DMS153 treated with DMSO at 0.1 percent for 48 hours (cell line): Measurements from ENCODE around the gene PYGB.

ENCODE experiments used
- DNase-seq: peaks from one replicate; lab custom pipeline; 2025; ENCODE audit not compliant: unreplicated experiment; lab: John Stamatoyannopoulos, UW

The PYGB gene

DNA sequence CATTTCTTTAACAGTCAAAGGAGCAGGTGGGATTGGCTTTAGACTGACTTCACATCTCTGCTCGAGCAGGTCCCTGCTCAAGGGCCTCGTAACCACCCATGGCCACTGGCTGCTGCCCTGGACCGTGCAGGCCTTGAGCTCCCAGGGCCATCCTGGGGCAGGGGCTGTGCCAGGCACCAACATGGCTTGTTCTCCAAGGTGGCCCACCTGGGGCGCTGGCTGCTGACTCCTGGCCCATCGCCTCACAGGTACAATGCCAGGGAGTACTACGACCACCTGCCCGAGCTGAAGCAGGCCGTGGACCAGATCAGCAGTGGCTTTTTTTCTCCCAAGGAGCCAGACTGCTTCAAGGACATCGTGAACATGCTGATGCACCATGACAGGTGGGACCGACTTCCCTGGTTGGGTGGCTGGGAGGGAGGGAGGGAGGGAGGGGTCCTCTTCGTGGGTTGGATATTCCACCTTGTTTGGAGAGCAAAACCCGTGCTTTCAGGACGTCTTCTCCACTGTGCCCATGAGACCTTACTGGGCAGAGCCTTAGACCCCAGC, 46.1 kb downstream of the PYGB start:
- no peak for DNase-seq

DNA sequence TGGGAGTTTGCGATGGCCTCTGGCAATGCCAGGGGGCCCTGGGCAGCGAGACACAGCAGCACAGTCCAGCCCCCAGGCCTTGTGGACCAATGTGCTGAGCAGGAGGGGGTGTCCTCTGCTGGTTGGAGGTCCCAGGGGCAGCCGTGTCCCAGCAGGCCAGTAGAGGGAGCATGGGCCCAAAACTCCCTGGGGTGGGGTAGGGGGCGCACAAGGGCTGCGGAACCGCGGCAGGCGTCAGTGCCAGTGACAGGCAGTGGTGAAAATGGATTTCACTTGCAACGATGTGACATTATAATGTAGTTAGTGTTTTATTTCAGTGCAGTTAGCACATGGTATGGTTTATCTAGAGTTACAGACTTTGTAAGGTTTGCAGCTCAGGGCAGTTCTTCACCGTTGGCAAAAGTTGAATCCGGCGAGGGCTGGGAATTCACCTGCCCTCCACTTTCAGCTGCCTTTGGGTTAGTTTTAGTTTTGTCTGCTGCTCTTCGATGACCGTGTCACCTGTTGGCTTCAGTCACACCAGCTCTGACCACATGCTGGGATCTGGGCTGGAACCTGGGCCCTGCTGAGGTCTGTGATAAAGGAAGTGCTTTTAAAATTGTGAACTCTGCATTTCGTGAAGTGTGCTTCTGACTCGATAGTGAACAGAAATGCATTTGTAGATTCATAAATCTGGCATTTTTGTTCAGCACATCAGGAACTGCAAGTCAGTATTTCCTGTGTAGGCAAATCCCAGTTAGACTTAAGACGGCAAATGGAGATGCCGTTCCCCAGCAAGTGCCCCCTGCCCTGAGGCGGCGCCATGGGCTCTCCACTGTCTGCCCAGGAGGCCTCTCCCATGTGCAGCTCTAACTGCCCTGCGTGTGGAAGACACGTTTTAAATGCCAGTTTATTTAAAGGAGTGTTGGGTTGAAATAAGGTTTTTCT, 46.8 kb downstream of the PYGB start:
- DNase-seq: no peak

DNA sequence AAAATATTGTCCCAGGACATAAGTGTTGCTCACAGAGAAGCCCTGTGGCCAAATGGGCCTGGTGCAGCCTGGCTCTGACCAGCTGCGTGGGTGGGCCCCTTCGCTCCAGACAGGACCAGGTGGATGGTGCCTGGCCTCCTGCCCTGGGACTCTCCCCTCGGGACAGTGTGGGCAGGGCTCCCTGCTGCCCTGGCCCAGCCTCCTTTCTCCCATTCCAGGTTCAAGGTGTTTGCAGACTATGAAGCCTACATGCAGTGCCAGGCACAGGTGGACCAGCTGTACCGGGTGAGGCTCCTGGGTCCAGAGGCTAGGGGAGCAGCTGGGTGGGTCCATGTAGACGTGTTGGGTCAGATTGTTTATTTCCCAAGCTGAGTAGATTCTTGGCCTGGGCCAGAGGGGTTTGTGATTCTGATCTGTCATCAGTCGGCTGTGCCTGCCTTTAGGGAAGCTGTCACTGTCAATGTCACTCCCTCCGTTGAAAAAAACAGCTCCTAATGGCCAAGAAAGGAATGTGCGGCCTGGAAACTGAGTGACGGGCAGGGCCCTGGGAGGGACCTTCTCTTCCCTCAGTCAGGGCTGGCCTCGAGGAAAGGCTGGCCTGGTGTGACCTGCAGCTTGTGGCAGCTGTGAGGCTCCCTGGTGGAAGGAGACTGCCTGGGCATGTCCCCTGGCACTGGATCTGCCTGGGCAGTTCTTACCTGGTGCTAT, 47.7 kb downstream of the PYGB start:
- no peak for DNase-seq

DNA sequence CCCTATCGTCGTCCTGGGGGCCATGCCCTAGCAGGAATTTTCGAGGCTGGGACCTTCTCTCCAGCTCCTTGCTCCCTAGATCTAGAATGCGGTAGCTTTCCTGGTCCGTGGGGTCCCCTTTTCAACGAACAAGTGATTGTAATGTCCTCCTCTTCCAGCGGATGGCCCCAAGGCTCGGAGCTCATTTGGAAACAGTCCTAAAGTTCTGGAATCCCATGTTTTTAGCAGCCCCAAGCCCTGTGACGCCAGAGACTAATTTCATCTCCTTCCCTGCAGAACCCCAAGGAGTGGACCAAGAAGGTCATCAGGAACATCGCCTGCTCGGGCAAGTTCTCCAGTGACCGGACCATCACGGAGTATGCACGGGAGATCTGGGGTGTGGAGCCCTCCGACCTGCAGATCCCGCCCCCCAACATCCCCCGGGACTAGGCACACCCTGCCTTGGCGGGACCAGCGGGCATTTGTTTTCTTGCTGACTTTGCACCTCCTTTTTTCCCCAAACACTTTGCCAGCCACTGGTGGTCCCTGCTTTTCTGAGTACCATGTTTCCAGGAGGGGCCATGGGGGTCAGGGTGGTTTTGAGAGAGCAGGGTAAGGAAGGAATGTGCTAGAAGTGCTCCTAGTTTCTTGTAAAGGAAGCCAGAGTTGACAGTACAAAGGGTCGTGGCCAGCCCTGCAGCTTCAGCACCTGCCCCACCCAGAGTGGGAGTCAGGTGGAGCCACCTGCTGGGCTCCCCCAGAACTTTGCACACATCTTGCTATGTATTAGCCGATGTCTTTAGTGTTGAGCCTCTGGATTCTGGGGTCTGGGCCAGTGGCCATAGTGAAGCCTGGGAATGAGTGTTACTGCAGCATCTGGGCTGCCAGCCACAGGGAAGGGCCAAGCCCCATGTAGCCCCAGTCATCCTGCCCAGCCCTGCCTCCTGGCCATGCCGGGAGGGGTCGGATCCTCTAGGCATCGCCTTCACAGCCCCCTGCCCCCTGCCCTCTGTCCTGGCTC, 48.5 kb downstream of the PYGB start:
- no peak for DNase-seq

DNA sequence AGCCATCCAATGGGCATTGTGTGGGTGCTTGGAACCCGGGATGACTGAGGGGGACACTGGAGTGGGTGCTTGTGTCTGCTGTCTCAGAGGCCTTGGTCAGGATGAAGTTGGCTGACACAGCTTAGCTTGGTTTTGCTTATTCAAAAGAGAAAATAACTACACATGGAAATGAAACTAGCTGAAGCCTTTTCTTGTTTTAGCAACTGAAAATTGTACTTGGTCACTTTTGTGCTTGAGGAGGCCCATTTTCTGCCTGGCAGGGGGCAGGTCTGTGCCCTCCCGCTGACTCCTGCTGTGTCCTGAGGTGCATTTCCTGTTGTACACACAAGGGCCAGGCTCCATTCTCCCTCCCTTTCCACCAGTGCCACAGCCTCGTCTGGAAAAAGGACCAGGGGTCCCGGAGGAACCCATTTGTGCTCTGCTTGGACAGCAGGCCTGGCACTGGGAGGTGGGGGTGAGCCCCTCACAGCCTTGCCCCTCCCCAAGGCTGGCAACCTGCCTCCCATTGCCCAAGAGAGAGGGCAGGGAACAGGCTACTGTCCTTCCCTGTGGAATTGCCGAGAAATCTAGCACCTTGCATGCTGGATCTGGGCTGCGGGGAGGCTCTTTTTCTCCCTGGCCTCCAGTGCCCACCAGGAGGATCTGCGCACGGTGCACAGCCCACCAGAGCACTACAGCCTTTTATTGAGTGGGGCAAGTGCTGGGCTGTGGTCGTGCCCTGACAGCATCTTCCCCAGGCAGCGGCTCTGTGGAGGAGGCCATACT, 49.4 kb downstream of the PYGB start:
- DNase-seq: no peak

DNA sequence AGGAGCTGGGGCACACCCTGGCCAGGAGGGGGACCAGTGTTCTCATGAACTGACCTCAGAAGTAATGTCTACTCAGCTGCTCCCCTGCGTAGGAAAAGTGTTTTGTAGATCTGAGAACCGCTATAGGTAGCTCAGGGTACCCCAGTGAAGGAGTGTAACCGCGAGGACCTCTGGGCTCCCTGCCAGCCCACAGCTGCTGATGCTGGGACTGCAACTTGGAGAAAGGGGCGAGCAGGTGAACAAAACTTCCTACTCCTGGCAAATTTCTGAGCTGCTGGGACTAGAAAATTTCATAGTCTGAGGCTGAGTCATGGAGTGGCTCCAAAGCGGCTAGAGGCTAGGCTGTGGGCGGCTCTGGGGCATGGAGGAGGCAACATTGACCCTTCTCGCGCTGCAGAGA, 51.9 kb downstream of the PYGB start:
- no peak for DNase-seq

DNA sequence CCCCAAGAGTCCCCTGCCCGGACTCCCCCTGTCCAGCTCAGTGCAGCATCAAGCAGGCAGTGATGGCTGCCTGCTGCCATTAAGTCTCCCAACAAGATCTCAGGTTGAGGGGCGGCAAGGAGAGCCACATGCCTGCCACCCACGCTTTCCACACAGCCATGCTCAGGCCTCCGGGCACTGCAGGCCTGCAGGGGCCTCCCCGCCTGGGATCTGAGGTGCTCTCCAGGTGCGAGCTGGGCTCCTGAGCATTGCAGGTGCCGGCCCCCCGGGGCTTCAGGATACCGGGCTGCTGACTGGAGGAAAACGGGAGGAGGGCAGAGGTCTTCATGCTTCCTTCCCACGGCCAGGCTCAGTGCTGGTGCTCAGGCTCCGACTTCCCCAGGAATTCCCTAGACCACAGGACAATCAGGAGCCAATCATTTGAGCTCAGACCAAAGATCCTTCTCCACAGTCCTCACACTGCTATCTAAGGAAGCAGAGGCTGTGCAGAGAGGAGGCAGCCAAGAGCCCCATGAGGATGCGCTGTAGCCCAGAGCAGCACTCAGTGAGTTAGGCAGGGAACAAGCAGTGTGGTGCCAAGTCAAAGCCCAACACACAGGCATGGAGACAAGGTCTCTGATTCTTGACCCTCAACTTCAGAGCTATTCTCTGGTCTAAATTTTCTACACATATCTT, 52.7 kb downstream of the PYGB start:
- DNase-seq: no peak

DNA sequence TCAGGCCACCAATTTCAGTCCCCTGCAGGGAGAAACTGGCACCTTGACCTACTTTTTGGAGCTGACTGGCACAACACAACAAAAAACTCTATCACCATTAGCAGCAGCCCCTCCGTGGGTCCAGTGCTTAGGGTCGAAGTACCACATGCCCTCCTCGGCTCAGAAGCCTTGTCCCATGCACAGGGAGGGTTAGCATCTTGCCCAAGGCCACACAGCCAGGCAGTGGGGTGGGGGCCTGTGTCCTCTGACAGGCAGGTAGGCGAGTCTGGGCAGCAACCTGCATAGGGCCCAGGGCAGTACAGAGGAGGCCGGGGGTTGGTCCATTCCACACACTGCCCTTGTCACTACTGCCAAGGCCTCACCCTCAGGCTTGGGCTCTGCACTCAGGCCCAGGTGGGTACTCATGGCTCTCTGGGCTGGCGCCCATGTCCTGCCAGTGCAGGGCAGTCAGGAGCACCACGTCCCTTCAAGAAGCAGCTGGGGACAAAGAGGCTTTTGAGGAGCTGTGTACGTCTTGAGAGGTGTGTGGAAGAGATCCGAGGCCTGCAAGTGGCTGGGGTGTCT, 53.6 kb downstream of the PYGB start:
- no peak for DNase-seq

DNA sequence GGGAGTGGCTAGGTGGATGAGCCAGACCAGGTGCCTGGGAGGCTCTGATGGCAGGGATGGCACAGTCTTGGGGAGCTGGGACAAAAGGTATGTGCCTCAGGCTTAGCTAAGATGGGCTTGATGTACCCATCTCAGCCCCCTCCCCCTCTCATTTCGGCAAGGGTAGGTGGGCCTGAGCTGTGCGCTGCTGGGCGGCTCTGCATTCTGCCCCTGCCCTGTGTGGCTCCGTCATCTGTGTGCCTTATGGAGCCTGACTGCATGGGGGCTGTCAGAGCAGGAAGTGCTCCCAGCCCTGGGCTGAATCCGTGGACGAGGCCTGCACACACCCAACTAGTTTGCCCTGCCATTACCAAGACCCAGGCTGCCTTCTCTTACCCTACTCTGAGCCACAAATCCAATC, 54.7 kb downstream of the PYGB start:
- DNase-seq: no peak

DNA sequence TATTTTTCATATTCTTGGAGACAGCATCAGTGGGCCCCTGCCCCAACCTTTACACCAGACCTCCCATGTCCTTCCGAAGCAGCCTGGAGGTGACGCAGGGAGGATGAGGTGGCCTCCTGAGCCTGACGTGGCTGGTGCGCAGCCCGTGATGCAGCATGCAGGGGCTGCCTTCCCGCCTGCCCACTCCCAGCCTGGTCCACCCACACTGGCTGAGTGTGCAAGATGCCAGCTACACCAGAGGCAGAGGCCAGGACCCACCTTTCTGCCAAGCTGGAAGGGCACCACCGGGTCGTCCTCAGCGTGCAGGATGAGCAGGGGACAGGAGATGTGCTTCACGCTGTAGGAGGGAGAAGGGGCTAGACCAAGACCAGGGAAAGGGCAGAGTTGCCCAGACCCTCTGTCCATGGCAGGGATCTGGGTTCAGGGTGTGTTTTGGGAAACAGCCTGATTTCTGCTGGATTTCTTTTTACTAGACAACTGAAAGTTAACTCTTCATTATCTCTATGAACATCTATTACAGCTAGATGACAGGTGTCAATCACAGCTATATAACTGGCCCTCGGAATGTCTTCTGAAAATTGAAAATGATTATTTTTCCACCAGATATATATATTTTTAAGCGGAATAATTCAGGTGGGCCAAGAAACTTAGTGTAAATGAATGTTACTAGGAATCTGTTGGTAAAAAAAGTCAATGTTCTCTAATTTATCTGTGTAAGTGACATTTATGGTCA, 55.6 kb downstream of the PYGB start:
- no peak for DNase-seq

DNA sequence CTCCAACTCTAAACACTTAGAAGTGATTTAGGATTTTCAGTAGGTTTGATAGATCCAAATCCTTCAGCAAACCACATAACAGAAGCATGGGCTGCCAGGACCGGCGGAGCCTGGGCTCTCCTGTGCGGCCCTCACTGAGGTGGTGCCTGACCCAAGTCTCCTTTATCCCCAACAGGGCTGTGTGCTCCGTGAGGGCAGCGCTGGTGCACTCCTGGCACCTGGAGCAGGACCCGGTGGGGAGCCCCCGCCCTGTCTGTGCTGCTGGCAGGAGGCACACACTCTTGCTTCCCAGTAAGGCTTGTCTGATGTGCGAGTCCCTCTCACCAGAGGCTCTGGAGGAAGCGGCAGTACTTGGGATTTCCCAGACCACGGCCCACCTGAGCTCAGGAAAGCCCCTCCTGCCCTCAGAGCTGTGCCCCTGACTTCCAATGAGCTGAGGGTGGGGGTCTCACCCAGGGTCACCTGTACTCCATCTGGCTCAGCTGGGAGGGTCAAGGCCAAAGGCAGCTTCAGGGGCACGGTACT, 56.2 kb downstream of the PYGB start:
- no peak for DNase-seq

DNA sequence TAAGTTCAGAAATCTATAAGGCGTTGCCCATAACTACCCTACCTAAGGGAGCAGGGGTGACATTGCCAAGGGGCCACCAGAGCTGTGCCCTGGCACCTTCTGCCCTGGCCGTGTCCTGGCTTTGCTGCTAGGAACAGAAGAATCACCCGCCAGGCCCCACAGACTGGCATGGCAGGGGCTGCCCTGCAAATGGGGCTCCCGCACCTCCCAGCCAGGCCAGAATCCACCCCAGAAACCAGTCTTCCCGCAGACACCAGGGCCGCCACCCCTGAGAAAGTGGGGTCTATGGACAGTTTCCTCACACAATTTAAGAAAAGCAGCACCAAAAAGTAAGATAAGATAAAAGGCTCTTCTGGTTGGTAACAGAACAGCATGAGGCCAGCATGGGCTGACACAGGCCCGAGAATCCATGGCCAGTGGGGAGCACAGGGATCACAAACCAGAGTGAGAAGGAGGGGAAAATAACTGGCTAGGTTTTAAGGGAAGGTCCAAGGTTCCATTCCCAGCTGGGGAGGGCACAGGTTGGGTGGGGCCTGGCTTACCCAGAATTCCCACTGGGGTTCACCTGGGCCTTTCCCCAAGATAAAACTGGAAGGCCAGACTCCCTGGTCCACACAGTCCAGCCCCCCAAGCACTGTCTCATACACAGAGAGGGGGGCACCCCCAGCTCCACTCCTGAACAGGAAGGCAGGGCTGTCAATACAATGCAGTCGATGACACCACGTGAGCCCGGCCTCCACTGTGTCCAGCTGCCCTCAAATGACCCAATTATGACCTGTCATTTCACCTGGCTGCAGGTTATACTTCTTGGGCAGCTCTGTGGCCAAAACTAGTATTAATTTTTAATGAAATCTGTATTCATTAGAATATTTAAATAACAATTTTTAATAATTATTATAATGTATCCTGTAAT, 59.4 kb downstream of the PYGB start:
- no peak for DNase-seq

DNA sequence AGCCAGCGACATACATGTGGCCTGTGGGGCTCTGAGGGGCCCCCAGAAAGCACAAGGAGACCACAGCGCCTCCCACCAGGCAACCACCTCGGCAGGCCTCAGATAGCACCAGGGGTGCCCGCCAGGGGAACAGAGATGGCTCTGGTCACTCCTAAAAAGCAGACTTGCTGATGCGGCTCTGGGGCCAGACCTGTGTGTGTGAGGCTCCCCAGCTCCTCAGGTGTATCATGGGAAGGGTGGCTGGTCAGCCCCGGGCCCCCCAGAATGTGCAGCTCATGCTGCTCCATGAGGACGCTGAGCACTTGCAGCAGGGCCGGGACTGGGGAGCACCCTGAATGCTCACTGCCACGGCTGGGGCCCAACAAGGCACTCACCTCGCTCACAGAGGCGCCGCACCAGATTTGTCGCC, 60.2 kb downstream of the PYGB start:
- DNase-seq: no peak

DNA sequence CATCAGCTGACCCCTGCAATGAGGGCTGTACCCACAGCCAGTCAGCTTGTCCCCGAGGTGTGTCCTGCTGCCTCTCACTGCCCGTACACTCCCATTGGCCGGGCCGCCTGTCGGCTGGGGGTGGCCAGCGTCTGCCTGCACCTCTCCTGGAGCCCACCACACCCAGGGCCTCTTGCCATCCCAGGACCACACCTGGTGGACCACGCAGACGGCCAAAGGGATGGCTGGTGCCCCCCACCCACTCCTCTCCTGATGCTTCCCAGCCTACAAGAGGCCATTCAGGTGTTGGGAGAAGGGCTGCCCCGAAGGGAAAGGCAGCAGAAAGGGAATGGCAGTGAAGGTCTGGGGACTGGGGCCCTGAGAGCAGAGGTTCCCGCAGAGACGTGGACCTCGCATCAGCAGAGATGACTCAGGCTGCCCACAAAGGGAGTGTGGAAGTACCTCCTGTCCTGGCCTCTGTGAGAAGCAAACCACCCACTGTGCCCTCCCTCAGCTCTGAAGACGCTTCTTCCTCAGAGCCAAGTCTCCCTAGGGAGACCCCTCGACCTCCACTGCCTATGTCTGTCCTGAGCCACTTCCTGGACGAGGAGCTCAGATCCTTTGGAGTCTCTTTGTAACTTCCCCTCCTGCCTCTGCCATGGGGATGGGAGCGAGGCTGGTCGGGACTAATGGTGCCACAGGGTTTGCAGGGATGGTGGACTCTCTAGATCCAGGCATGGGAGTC, 60.9 kb downstream of the PYGB start:
- DNase-seq: no peak

DNA sequence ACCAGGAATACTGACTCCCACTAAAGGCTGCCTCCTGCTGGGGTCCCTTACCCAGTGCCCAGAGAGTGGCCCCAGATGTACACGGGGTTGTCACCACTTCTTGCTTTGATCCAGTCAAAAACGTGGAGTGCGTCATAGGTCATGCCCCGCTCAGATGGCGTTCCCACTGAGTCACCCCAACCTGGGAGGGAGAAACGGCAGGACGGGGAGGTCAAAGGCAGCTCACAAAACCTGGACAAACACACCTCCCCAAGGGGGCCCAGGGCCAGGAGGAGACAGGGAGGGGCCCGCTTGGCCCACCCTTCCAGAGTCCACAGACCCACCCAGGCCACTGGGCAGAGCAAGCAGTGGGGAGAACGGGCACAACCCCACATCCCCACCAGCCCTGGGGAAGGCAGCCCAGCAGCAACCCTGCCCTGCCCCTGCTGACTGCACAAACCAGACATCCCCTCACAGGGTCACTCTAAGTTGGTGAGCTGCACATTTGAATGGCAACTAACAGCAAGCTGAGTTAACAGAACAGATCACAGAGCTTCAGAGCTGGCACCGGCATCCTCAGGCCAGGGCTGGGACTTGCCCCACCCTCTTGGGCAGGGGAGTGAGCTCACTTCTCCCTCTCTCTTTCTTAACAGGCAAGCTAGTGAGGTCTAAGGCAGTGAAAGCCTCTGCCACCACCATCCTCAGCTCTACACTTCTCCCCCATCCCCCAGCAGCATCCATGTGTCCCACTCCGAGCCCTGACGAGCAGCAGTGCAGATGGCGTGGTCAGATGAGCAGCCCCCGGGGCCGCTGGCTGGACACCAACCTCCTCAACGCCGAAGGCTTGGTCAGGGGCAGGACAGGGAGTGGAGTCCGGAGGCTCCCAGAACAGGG, 61.7 kb downstream of the PYGB start:
- no peak for DNase-seq
